HG03457 (cell line): ENCODE results near the gene MLANA.
"Not testable (repeated sequence)": the region's sequence is repeated elsewhere in the genome, so short reads cannot be mapped to it uniquely, and the experiment has no call there.

Experiments used
- ATAC-seq: cut with Tn5 transposase; IDR thresholded peaks from one replicate; pipeline ENCODE4 v1.9.1; 2021; ENCODE audit warnings: moderate number of reproducible peaks; ENCODE audit not compliant: unreplicated experiment

MLANA gene

DNA sequence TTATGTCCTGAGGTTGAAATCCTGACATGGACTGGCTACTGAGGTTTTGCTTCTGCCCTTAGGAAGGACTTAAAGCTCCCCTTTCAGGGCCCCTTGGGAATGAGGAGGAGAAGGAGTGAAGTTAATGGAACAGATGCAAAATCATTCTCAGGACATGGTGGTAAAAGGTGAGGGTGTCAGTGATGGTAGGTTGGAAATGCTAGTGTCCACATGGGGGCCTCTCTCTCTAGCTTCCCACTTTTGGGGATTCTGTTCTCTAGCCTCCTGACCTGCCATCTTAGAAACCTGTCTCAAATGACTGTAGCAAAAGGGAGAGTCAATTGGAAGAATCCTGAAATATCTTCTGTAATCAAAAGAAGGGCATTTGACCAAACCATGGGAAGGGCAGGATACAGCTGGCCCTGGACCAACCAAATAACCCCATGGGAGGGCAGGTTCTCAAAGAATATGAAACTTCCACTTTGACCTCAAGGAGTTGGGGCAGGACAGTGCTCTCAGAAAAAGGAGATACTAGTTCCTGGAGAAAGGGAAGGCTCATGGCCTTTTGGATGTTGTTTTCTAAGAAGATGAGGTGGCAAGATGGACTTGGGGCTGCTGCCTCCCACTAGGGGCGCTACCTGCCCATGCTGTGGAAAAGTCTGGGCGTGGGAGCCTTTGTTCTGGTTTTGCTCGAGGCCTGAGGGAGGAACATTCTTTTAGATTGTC is 21.2 kb upstream of the MLANA start:
- no peak for ATAC-seq

DNA sequence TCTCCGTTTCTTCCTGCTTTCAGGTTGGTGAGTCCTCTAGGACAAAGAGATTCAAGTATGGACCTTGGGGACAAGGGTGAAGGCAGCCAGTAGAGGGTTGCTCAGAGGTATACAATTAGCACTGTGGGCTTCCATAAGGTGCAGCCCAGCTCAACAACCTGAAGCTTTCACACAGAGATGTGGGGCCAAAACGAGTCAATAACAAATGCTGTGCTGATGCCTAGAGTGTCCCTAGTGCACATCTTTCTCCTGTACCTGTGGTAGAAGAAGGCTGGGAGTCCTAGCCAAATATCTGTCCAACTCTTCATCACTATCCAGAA is 20.7 kb upstream of the MLANA start:
- no peak for ATAC-seq

DNA sequence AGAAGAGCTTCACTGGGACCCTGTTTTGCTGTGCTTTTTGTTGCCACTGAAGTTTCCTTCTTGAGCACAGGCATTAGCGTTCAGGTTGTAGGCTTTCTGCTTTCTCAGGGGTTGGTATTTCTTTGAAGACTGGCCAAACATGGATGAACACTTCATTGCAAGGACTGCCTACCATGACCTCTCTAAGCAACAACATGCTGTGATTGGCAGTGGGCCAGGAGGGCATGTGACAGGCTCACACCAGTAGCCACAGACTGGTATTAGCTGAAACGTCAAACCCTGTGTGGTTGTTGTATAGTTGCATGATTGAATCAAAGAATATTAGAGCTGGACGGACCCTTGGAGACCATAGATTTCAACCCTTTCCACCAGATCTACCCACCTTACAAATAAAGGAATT is 20.0 kb upstream of the MLANA start:
- ATAC-seq = no peak

DNA sequence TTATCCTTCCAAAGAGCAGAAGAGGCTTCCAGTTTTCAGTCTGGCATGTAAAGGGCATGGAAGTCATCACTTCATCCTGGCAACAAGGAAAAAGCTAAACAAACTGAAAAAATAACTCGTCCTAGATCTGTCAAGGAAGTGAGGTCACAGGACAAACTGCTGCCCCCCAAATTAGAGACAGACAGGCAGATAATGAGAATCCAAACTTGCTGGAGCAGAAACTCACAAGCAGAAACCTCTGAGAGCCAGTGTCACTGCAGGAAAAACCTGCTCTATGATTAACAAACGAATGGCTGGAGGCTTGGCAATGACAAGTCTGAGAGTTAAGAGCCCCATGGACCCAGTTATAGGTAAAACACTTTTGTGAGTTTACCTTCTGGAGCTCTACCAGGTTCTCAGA is 18.9 kb upstream of the MLANA start:
- ATAC-seq = no peak

DNA sequence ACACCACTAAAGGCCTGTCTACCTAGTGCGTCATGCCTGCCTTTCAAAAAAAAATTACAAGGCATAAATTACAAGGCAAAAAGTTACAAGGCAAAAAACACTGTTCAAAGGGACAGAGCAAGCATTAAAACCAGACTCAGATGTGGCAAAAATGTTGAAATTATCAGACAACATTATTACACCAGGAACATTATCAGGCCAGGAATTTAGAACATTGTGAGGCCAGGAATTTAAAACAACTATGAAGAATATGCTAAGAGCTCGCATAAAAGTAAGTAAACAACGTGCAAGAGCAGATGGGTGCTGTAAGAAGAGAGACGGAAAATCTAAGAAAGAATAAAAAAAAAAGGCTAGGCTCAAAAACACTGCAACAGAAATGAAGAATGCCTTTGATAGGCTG is 18.2 kb upstream of the MLANA start:
- ATAC-seq = no peak

DNA sequence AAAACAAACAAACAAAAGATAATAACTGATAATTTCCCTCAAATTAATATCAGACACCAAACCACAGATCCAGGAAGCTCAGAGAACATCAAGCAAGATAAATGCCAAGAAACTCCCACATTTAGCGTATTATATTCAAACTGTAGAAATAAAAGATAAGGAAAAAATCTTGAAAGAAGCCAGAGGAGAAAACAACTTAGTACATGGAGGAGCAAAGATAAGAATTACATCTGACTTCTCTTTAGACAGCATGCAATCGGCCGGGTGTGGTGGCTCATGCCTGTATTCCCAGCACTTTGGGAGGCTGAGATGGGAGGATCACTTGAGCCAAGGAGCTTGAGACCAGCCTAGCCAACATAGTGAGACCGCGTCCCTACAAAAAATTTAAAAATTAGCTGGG is 17.2 kb upstream of the MLANA start:
- no peak for ATAC-seq

DNA sequence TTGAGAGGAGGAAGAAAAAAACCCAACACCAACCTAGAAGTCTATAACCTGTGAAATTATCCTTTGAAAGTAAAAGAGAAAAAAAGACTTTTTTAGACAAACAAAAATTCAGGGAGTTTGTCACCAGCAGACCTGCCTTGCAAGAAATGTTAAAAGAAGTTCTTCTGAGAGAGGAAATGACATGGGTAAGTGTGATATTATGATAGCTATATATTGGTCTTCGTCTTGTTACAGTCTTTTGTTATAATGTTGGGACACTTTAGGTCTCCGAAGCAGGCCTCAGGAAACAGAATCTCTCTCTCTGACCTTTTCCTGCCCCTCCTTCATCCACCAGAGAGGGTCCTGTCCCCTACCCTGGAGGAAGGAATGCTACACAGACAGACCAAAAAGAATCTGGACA is 16.6 kb upstream of the MLANA start:
- no peak for ATAC-seq

DNA sequence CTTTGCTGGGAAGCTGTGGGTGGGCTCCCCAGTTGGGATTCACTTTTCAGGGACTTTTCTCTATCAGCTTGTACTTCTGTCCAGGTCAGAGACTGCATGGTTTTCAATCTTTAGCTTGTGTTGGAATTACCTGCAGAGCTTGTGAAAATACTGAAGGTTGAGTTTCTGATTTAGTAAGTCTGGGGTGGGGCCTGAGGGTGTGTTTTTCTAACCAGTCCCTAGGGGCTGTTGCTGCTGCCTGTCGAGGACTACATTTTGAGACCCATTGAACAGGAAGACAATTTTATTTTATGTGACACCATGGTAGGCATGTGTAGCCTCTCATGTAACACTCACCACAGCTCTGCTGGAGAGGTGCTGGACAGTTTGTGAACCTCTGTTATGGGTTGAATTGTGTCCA is 14.7 kb upstream of the MLANA start:
- no peak for ATAC-seq

DNA sequence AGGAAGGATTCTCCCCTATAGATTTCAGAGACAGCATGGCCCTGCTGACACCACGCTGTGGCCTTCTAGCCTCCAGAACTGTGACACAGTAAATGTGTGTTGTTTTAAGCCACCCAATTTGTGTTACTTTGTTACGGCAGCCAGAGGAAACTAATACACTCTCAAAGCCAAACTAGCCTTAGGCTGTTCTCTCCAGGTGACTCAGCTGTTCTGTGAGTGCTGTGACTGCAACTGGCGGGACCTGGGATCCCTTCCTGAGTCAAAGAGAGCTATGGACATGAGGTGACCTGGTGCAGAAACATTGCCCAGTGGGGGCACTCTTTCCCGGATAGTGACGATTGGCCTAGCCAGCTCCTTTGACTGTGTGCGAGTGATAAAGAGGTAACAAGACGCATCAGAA is 14.0 kb upstream of the MLANA start:
- ATAC-seq = no peak

DNA sequence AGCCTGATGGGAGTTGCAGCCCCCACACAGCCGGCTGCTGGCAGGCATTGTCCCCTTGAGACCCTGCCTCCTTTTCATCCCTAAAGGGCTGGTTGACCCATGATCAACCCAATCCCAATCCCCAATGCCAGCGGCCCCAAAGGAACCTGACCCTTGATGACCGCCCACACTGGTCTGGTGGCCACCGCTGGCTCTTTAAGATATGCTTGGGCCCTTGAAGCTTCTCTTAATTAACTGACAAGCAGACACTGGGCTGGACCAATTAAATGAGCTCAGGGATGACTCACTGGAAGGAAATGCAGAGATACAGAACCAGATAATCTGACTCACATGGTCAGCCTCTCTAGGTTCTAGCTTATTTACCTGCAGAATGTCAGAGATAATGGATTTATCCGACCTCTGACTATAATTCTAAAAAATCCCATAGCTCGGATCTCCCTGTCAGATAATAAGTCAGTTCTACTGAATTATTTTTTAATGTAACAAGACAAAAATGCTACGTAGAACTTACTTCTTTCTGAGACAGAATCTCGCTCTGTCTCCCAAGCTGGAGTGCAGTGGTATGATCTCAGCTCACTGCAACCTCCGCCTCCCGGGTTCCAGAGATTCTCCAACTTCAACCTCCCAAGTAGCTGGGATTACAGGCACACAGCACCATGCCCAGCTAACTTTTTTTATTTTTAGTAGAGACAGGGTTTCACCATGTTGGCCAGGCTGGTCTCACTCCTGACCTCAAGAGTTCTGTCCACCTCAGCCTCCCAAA is 11.1 kb upstream of the MLANA start:
- no peak for ATAC-seq

DNA sequence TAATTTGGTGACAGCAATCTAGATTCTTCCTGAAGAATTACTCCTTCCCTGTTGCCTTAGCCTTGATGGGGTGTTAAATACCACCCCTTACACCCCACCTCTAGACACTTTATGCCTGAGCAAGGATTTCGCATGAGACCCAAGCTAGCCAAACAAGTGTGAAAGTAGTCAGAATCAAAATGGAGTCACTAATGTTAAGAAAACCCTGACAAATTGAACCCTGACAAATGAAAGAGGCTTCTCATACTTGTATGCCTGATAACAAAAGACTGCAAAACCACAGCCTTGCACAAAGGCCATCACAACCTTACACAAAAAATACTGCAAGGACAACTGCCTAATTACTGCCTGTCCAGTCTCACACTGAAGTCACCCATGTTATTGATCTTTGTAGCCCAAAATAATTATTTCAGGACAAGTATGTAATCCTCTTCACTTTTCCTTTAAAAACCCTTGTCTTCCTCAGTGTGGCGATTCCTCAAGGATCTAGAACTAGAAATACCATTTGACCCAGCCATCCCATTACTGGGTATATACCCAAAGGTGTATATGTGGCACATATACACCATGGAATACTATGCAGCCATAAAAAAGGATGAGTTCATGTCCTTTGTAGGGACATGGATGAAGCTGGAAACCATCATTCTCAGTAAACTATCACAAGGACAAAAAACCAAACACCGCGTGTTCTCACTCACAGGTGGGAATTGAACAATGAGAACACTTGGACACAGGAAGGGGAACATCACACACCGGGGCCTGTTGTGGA is 8.3 kb upstream of the MLANA start:
- ATAC-seq = not testable (repeated sequence)

DNA sequence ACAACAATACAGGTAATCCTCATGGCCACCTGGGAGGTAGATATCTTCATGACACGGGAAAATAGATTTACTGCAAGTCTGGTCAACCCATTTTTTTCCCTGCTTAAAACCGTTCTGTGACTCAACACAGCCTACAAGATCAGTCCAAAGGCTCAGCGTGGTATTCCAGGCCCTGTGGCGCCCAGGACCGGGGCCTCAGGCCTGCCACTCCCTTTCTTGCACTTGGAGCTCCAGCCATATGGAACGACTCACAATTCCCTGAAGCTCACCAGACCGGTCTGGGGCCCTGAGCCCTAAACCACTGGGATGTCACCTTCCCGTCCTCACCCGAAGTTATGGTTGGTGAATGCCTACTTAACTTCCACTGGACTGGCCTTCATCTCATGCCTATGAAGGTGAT is 6.5 kb upstream of the MLANA start:
- no peak for ATAC-seq

DNA sequence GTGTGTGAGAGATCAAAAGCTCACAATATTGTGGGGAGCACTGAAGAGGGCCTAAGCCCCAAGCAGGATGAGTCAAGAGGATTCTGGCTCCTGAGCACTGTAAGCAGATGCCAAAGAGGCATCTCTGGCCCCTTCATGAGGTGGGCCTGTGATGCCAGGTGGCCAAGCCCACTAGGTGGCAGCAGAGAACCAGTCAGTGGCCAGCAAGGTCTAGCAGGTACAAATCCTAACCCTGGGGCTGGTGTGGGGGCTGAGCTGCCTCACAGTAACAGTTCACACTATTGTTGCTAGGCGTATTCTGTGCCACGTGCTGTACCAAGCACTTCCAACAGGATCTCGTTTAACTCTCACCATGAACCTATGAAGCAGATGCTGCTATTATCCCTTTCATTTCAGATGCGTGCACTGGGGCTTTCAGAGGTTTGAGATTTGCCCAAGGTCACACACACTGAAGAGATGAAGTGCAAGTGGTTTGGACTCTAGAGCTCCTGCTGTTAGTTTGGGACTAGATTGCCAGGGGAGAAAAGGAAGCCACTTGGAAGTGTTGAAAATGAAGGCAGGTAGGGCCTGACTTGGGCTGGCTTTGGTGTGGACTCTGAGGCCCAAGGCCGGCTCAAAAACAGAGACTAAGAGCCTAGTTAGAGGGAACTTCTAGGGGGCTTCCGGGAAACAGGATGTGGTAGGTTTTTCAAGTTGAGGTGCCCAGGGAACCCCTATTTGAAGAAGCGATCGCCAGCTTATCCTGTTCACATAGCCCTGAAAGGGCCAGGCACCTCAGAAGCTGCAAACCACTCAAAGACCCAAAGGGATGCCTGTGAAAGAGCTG is 4.4 kb upstream of the MLANA start:
- peak; percentile 81 for ATAC-seq

DNA sequence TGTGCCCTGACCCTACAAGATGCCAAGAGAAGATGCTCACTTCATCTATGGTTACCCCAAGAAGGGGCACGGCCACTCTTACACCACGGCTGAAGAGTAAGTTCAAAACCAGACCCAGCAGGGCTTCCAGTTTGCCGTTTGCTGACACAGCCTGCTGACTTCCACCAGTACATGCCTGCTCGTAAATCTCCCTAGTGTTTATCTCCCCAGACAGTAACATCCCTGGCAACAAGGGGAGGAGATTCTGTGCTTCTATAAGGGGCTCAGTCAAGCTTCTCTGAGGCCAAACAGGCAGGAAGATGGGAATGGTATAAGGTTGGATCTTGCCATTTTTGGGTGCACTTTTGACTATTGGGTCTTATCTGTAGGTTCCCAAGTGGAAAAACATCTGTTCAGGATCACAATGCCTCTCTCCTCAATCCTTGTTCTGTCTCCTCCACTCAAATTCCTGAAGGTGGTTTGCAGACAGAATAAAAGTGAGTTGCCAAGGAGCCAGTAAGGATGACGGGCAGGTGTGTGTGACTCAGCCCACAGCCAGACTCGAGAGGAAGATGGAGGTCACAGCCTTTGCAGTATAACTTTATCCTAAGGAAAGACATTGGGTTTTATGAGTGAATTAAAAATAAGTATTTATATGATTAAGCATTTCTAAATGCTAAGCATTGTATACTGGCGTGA is 1.9 kb downstream of the MLANA start:
- ATAC-seq = no peak

DNA sequence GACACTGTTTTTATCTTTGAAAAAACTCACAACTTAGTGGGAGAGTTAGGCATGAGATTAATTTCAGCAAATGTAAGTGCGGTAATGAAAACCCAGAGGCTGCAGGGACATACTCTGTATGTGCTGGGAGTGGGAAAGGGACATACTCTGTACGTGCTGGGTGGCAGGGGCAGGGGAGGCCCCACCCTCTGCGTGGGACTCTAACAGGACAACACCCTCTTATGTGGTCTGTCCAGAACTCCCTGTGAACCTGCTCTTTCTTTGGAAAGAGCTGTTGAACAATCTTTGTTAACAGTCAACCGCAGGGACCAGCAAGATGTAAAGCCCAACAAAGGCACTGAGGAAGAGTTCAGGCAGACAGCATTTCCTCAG is 2.4 kb downstream of the MLANA start:
- ATAC-seq = no peak

DNA sequence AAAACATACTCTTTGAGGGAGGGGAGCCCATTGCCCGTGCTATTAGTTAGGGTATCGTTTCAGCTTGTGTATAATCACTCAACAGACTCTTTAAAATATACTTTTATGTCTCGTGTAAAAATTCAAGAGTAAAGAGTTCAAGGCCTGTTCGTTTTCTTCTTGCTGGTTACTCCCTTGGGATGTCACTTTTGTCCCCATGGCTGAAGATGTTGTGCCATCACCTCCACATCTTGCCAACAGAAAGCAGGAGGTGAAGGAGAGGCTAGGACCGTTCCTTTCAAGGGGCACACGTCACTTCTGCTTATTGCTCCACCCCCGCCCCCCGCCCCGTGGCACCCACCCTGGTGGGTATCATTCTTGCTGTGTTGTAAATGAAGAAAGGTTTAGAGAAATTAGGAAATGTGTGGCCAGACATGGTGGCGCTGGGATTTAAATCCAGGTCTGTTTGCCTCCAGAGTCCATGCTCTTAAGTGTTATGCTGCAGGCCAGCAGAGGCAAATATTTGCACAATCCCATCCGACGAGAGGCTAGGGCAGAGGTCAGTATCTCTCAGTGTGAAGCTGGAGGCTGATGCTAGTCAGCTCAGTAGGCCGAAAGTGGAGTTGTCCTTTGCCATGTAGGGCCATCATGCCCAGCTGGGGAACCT is 3.0 kb downstream of the MLANA start:
- ATAC-seq = no peak

DNA sequence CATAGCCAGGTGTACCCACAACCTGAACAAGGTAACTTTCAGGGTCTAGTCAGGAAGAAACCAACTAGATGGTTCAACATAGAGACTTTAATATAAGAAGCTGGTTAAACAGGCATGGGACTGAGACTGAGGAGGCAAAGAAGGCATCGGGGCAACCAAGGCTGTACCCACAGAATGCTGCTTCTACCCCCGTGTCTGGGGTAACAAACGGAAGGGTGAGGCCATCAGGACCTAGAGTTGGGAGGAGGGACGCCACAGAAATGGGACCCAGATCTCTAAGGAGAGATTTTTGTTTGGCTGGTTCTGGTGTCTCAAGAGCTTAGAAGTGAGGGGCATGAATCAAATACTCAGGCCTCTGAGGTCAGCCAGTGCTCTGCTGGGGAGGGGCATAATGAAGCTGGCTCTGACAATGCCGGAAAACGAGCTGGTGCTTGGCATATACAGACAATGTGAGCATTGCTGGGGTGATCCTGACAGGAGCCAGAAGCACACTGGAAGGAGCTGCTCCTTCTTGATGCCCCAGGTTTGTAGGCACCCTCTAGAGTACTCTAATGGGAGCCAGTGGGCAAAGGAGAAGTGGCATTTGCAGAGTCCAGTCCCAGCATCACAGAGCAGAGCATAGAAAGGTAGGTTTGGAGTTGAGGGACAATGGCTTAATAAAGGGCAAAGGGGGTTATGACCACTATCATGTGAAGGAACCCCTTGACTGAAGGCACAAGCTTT is 3.7 kb downstream of the MLANA start:
- no peak for ATAC-seq

DNA sequence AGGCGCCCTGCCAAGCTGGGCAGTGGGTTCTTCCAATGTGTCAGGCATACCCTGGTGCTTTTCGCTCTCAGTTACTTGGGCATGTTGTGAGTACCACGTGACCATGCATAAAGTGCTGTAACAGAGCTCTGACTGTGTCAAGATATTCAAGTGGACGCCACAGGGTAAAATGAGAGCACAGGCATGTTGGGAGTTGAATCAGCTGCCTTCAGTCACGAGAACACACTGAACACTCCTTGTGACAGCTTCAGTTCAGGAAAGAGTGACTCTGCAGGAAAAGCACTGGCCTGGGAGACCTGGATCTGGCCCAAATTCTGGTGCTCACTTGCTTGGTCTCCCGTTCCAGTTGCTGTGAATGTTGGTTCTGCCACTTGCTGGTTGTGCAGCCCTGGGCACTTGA is 5.1 kb downstream of the MLANA start:
- no peak for ATAC-seq

DNA sequence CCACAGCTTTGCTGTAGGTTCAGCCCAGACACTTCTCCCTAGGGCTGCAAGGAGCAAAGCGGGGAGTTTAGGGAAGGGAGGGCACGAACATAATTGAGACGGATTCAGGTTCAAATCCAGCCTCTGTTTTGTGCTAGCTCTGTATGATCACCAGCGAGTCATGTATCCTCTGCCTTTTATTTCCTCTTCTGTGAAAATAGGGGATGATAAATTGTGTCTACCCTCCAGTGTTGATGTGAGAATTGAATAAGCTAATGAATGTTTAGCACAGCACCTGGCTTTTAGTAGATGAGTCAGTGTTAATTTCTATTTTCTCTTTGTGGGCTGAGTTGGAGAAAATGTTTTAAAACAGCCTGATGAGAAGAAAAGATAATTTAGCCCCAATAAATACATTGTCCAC is 6.2 kb downstream of the MLANA start:
- ATAC-seq = no peak

DNA sequence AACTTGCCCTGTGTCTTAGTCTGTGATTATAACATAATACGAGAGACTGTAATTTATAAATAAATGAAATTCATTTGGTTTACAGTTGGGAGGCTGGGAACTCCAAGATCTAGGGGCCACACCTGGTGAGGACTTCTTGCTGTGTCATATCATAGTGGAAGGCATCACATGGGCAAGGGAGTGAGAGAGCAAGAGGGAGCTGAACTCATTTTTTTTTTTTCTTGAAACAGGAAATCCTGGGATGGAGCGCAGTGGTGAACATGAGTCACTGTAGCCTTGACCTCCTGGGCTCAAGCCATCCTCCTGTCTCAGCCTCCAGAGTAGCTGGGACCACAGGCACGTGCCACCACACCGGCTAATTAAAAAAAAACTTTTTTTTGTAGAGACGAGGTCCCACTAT is 7.2 kb downstream of the MLANA start:
- no peak for ATAC-seq
